HepG2 (cell line): ENCODE measurements around the gene SEC24B. TPM values are rescaled to one million over a fixed set of nuclear protein-coding genes. Genes with fewer than 3 reads are reported as not detected.

Experiments
- CENPT ChIP-seq: sonication (generic); formaldehyde crosslinking; IDR thresholded peaks from 2 replicates; pipeline ENCODE4 v1.8.0; 2022; ENCODE audit warnings: low read depth, mild to moderate bottlenecking, moderate library complexity, missing genetic modification reagents
- KLF12 ChIP-seq: sonication (generic); formaldehyde crosslinking; IDR thresholded peaks from 2 replicates; pipeline ENCODE4 v1.4.0; 2020; ENCODE audit warnings: missing genetic modification reagents, borderline replicate concordance
- MIXL1 ChIP-seq: IDR thresholded peaks from 2 replicates; pipeline ENCODE4 v1.6.1; 2016
- NPAS2 ChIP-seq: sonication (generic); formaldehyde crosslinking; IDR thresholded peaks from 2 replicates; pipeline ENCODE4 v1.8.0; 2022; ENCODE audit warnings: mild to moderate bottlenecking, missing genetic modification reagents, borderline replicate concordance
- PPARG ChIP-seq: conservative IDR thresholded peaks from 2 replicates; pipeline ENCODE4 v1.6.1; 2016; ENCODE audit warnings: missing biosample characterization, missing genetic modification reagents
- ZFP62 ChIP-seq: sonication (generic); formaldehyde crosslinking; IDR thresholded peaks from 2 replicates; pipeline ENCODE4 v1.4.0; 2020; ENCODE audit warnings: missing genetic modification reagents
- ZNF333 ChIP-seq: sonication (generic); formaldehyde crosslinking; IDR thresholded peaks from 2 replicates; pipeline ENCODE4 v1.4.0; 2020; ENCODE audit warnings: mild to moderate bottlenecking, missing genetic modification reagents, borderline replicate concordance
- ZNF598 ChIP-seq: sonication (generic); formaldehyde crosslinking; IDR thresholded peaks from 2 replicates; pipeline ENCODE4 v1.5.1; 2020; ENCODE audit warnings: mild to moderate bottlenecking, missing genetic modification reagents, borderline replicate concordance
- ZNF614 ChIP-seq: IDR thresholded peaks from 2 replicates; pipeline ENCODE4 v1.6.1; 2018; ENCODE audit warnings: missing biosample characterization, missing genetic modification reagents, inconsistent platforms, borderline replicate concordance
- ZNF777 ChIP-seq: sonication (generic); formaldehyde crosslinking; IDR thresholded peaks from 2 replicates; pipeline ENCODE4 v1.4.0; 2020; ENCODE audit warnings: missing genetic modification reagents
- ZNF792 ChIP-seq: IDR thresholded peaks from 2 replicates; pipeline ENCODE4 v1.6.1; 2016
- ZSCAN21 ChIP-seq: sonication (generic); formaldehyde crosslinking; IDR thresholded peaks from 2 replicates; pipeline ENCODE4 v1.8.0; 2022; ENCODE audit warnings: mild to moderate bottlenecking, missing genetic modification reagents, moderate library complexity, borderline replicate concordance
- polyA plus RNA-seq, 8 experiments: library from polyadenylated mRNA; depleted of rRNA in 3 of 8; stranded (reverse) in 7 of 8; unstranded in 1 of 8; fragments of >200 nt; fragmentation: Illumina TruSeq in 4 of 8; extraction: Trizol in 4 of 8; gene quantifications; 2 replicates each; pipeline versions ENCODE4 v1.2.1 to v1.2.3, GENCODE V29; 2011 to 2016; ENCODE audit warnings: low read depth in 4 of 8, missing spikeins in 1 of 8, mixed read lengths in 1 of 8; ENCODE audit not compliant: insufficient read depth in 1 of 8
- total RNA-seq, 5 experiments: library from RNA; depleted of rRNA; stranded (reverse); fragments of >200 nt; fragmentation: Illumina TruSeq; extraction: Trizol; gene quantifications; 2 replicates each; pipeline ENCODE4 v1.2.3, GENCODE V29; 2016; ENCODE audit warnings: low read depth in 1 of 5
- TF ChIP-seq, protein P1 (sequence below): sonication (generic); formaldehyde crosslinking; IDR thresholded peaks from 2 replicates; pipeline ENCODE4 v1.8.1; 2022; ENCODE audit warnings: low read depth, mild to moderate bottlenecking, missing genetic modification reagents
- TF ChIP-seq, protein P2 (sequence below): sonication (generic); formaldehyde crosslinking; IDR thresholded peaks from 2 replicates; pipeline ENCODE4 v1.8.1; 2023; ENCODE audit warnings: mild to moderate bottlenecking, inconsistent platforms, moderate library complexity, missing genetic modification reagents, borderline replicate concordance
- TF ChIP-seq, protein P3 (sequence below): sonication (generic); formaldehyde crosslinking; IDR thresholded peaks from 2 replicates; pipeline ENCODE4 v1.4.0; 2020; ENCODE audit warnings: missing genetic modification reagents, borderline replicate concordance
- TF ChIP-seq, protein P4 (sequence below): sonication (generic); formaldehyde crosslinking; IDR thresholded peaks from 2 replicates; pipeline ENCODE4 v1.9.0; 2021; ENCODE audit warnings: missing genetic modification reagents, borderline replicate concordance
- TF ChIP-seq, protein P5 (sequence below): sonication (generic); formaldehyde crosslinking; IDR thresholded peaks from 2 replicates; pipeline ENCODE4 v1.4.0; 2020; ENCODE audit warnings: mild to moderate bottlenecking, missing genetic modification reagents

The SEC24B gene
- total and polyA plus RNA-seq, 2 of the 13 experiments (the other 11 are each of a cell fraction or from before 2014, with no cell fraction given), result 14.6 to 39.0 TPM

DNA sequence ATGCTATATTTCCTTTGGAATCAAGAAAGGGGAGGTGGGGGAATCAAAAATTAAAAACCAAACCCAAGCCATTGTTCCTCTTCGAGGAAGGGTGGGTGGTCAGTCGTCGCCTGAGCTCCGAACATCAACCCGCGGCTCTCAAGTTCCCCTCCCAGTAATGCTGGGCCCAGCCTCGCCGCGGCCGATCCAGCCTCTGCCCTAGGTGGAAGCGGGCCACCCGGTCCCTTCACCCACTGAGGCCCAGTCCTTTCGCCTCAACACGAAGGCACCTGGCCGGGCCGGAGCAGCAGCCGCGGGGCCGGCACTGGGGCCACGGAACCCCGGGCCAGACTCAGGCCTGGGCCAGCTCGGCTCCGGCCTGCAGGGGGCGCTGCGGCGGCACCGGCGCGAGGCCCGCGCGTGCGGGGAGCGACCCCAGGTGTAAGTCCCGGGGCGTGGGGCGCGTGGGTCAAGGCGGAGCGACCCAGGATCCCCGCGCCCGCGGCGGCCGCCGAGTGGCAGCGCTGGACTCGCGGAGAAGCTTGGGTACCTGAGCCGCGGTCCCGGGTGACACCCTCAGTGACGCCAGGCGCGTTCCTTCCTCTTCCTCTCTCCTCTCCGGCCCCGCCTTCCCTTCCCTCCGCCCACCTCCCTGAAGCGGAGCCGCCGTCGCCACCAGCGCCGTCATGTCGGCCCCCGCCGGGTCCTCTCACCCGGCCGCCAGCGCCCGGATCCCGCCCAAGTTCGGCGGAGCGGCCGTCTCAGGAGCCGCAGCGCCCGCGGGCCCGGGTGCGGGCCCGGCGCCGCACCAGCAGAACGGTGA lies at the start of gene SEC24B (continued):
- TF ChIP-seq, protein P1, sequence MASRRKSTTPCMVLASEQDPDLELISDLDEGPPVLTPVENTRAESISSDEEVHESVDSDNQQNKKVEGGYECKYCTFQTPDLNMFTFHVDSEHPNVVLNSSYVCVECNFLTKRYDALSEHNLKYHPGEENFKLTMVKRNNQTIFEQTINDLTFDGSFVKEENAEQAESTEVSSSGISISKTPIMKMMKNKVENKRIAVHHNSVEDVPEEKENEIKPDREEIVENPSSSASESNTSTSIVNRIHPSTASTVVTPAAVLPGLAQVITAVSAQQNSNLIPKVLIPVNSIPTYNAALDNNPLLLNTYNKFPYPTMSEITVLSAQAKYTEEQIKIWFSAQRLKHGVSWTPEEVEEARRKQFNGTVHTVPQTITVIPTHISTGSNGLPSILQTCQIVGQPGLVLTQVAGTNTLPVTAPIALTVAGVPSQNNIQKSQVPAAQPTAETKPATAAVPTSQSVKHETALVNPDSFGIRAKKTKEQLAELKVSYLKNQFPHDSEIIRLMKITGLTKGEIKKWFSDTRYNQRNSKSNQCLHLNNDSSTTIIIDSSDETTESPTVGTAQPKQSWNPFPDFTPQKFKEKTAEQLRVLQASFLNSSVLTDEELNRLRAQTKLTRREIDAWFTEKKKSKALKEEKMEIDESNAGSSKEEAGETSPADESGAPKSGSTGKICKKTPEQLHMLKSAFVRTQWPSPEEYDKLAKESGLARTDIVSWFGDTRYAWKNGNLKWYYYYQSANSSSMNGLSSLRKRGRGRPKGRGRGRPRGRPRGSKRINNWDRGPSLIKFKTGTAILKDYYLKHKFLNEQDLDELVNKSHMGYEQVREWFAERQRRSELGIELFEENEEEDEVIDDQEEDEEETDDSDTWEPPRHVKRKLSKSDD, result peak; percentile 88; the same call in 1 of the 2 replicates
- TF ChIP-seq ZFP62 (CRISPR knock-in tag) (no peak), ZNF598 (CRISPR knock-in tag) (peak; percentile 69; the same call in 1 of the 2 replicates), MIXL1 (no peak), PPARG (CRISPR knock-in tag) (no peak), NPAS2 (no peak), ZNF614 (0 out of 2 replicates have a peak, but pooled peaks have one; percentile 27), ZNF333 (CRISPR knock-in tag) (no peak), ZNF792 (CRISPR knock-in tag) (no peak), ZSCAN21 (CRISPR knock-in tag) (peak; percentile 76; the same call in 1 of the 2 replicates), KLF12 (CRISPR knock-in tag) (no peak), CENPT (CRISPR knock-in tag) (peak; percentile 23; the same call in 1 of the 2 replicates), ZNF777 (CRISPR knock-in tag) (no peak)
- TF ChIP-seq, protein P2, sequence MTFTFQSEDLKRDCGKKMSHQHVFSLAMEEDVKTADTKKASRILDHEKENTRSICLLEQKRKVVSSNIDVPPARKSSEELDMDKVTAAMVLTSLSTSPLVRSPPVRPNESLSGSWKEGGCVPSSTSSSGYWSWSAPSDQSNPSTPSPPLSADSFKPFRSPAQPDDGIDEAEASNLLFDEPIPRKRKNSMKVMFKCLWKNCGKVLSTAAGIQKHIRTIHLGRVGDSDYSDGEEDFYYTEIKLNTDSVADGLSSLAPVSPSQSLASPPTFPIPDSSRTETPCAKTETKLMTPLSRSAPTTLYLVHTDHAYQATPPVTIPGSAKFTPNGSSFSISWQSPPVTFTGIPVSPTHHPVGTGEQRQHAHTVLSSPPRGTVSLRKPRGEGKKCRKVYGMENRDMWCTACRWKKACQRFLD (CRISPR knock-in tag), result no peak
- TF ChIP-seq, protein P3, sequence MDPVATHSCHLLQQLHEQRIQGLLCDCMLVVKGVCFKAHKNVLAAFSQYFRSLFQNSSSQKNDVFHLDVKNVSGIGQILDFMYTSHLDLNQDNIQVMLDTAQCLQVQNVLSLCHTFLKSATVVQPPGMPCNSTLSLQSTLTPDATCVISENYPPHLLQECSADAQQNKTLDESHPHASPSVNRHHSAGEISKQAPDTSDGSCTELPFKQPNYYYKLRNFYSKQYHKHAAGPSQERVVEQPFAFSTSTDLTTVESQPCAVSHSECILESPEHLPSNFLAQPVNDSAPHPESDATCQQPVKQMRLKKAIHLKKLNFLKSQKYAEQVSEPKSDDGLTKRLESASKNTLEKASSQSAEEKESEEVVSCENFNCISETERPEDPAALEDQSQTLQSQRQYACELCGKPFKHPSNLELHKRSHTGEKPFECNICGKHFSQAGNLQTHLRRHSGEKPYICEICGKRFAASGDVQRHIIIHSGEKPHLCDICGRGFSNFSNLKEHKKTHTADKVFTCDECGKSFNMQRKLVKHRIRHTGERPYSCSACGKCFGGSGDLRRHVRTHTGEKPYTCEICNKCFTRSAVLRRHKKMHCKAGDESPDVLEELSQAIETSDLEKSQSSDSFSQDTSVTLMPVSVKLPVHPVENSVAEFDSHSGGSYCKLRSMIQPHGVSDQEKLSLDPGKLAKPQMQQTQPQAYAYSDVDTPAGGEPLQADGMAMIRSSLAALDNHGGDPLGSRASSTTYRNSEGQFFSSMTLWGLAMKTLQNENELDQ (CRISPR knock-in tag), result no peak
- TF ChIP-seq, protein P4, sequence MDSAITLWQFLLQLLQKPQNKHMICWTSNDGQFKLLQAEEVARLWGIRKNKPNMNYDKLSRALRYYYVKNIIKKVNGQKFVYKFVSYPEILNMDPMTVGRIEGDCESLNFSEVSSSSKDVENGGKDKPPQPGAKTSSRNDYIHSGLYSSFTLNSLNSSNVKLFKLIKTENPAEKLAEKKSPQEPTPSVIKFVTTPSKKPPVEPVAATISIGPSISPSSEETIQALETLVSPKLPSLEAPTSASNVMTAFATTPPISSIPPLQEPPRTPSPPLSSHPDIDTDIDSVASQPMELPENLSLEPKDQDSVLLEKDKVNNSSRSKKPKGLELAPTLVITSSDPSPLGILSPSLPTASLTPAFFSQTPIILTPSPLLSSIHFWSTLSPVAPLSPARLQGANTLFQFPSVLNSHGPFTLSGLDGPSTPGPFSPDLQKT (CRISPR knock-in tag), result no peak
- TF ChIP-seq, protein P5, sequence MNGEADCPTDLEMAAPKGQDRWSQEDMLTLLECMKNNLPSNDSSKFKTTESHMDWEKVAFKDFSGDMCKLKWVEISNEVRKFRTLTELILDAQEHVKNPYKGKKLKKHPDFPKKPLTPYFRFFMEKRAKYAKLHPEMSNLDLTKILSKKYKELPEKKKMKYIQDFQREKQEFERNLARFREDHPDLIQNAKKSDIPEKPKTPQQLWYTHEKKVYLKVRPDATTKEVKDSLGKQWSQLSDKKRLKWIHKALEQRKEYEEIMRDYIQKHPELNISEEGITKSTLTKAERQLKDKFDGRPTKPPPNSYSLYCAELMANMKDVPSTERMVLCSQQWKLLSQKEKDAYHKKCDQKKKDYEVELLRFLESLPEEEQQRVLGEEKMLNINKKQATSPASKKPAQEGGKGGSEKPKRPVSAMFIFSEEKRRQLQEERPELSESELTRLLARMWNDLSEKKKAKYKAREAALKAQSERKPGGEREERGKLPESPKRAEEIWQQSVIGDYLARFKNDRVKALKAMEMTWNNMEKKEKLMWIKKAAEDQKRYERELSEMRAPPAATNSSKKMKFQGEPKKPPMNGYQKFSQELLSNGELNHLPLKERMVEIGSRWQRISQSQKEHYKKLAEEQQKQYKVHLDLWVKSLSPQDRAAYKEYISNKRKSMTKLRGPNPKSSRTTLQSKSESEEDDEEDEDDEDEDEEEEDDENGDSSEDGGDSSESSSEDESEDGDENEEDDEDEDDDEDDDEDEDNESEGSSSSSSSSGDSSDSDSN, result peak; percentile 99
